Nephron (organoid): ENCODE results near the gene RAB11FIP4.

ENCODE experiments used
- H3K27ac Mint-ChIP-seq, 3 experiments: 2 replicates each; pipeline ENCODE4 v1.8.0; 2020; ENCODE audit warnings: mixed read lengths in 3 of 3, mild to moderate bottlenecking in 2 of 3, moderate library complexity in 1 of 3
- H3K27me3 Mint-ChIP-seq: 2 replicates; pipeline ENCODE4 v1.8.0; 2021; ENCODE audit warnings: low read depth, mild to moderate bottlenecking, moderate library complexity, mixed read lengths
- H3K36me3 Mint-ChIP-seq: 2 replicates; pipeline ENCODE4 v1.8.0; 2020; ENCODE audit warnings: low read depth, mixed read lengths
- H3K4me1 Mint-ChIP-seq: 2 replicates; pipeline ENCODE4 v1.8.0; 2020; ENCODE audit warnings: mixed read lengths
- H3K4me3 Mint-ChIP-seq, 3 experiments: 2 replicates each; pipeline ENCODE4 v1.8.0; 2020; ENCODE audit warnings: mild to moderate bottlenecking in 3 of 3, mixed read lengths in 3 of 3, moderate library complexity in 2 of 3
- H3K9me3 Mint-ChIP-seq: 2 replicates; pipeline ENCODE4 v1.8.0; 2020; ENCODE audit warnings: mixed read lengths
- CTCF ChIP-seq, 3 experiments: fragments of 200-600 bp; sonication (generic); IDR thresholded peaks; one replicate each; pipeline ENCODE4 v1.5.0; 2021; ENCODE audit warnings: antibody characterized with exemption in 3 of 3; ENCODE audit not compliant: unreplicated experiment in 3 of 3

The RAB11FIP4 gene

GRCh38 chr17:31412511-31412910, 21.0 kb downstream of the RAB11FIP4 start:
- Mint-ChIP-seq H3K9me3 (no peaks in the 10 kb centered on the region), H3K4me1 (peaks cover 24% of the 10 kb centered on the region), H3K36me3 (no peaks in the 10 kb centered on the region), H3K4me3 (no peak overlapping the region), H3K27me3 (peaks cover 28% of the 10 kb centered on the region), H3K27ac (no peak overlapping the region)
- TF ChIP-seq CTCF (IDR thresholded peaks at IDR 0.05; ENCODE audit: unreplicated experiment in 3 of 3): no peak

GRCh38 chr17:31413081-31413799, 21.8 kb downstream of the RAB11FIP4 start:
- peaks cover 25% of the 10 kb centered on the region for H3K4me1 Mint-ChIP-seq
- no peaks in the 10 kb centered on the region for H3K36me3 Mint-ChIP-seq
- no peak for TF ChIP-seq CTCF (IDR thresholded peaks at IDR 0.05; ENCODE audit: unreplicated experiment in 3 of 3)
- no peaks in the 10 kb centered on the region for H3K9me3 Mint-ChIP-seq
- peaks cover 28% of the 10 kb centered on the region for H3K27me3 Mint-ChIP-seq
- no peak overlapping the region for H3K4me3 Mint-ChIP-seq
- peak overlapping the region in 1 of 3 experiments; percentile 23 for H3K27ac Mint-ChIP-seq

GRCh38 chr17:31413874-31414549, 22.5 kb downstream of the RAB11FIP4 start:
- Mint-ChIP-seq H3K36me3 (no peaks in the 10 kb centered on the region), H3K27ac (peak overlapping the region in 2 of 3 experiments; percentile 9 to 23), H3K27me3 (peaks cover 28% of the 10 kb centered on the region), H3K9me3 (no peaks in the 10 kb centered on the region), H3K4me1 (peaks cover 29% of the 10 kb centered on the region), H3K4me3 (no peak overlapping the region)
- TF ChIP-seq CTCF (IDR thresholded peaks at IDR 0.05; ENCODE audit: unreplicated experiment in 3 of 3): no peak

GRCh38 chr17:31414550-31414918, 23.1 kb downstream of the RAB11FIP4 start:
- no peak for TF ChIP-seq CTCF (IDR thresholded peaks at IDR 0.05; ENCODE audit: unreplicated experiment in 3 of 3)
- Mint-ChIP-seq H3K9me3 (no peaks in the 10 kb centered on the region), H3K36me3 (no peaks in the 10 kb centered on the region), H3K27ac (no peak overlapping the region), H3K4me3 (no peak overlapping the region), H3K27me3 (peaks cover 28% of the 10 kb centered on the region), H3K4me1 (peaks cover 26% of the 10 kb centered on the region)

GRCh38 chr17:31415004-31415454, 23.6 kb downstream of the RAB11FIP4 start:
- no peaks in the 10 kb centered on the region for H3K9me3 Mint-ChIP-seq

More at GRCh38 chr17:31415004-31415454, 23.6 kb downstream of the RAB11FIP4 start:
- Mint-ChIP-seq H3K27ac (no peak overlapping the region), H3K4me1 (peaks cover 26% of the 10 kb centered on the region), H3K4me3 (no peak overlapping the region), H3K36me3 (no peaks in the 10 kb centered on the region), H3K27me3 (peaks cover 25% of the 10 kb centered on the region)
- TF ChIP-seq CTCF (IDR thresholded peaks at IDR 0.05; ENCODE audit: unreplicated experiment in 3 of 3): no peak
